ENCODE measurements around the gene CTDP1.

CTDP1 gene

GRCh38 chr18:79754022-79754761, 74.6 kb downstream of the CTDP1 start:
- DNase-seq (ENCODE audit: low read depth, low spot score) = no peak
- H3K27ac ChIP-seq = no peak overlapping the region

GRCh38 chr18:79754831-79755351, 75.3 kb downstream of the CTDP1 start:
- no peak for DNase-seq (ENCODE audit: low read depth, low spot score)
- H3K27ac ChIP-seq = no peak overlapping the region

- no peak overlapping the region for H3K27ac ChIP-seq
- DNase-seq (ENCODE audit: low read depth, low spot score) = no peak
Measured at GRCh38 chr18:79755496-79756142, 76.0 kb downstream of the CTDP1 start.

DNA sequence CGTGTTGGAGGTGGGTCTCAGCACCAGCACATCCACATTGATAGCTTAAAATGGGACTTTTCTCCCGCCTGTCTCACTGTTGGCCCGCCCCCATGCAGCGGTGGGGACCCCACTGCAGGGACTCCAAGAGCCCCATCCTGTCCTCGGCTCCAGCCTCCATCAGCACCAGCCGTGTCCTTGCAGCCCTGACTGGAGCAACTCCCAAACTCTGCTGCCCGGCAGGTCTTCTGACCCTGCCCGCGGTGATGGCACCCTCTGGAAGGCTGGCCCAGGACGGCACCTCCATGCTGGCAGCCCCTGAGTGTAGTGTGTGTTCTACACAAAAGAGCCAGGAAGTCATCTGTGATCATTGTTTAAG, 76.5 kb downstream of the CTDP1 start:
- H3K27ac ChIP-seq = no peak overlapping the region
- no peak for DNase-seq (ENCODE audit: low read depth, low spot score)

DNA sequence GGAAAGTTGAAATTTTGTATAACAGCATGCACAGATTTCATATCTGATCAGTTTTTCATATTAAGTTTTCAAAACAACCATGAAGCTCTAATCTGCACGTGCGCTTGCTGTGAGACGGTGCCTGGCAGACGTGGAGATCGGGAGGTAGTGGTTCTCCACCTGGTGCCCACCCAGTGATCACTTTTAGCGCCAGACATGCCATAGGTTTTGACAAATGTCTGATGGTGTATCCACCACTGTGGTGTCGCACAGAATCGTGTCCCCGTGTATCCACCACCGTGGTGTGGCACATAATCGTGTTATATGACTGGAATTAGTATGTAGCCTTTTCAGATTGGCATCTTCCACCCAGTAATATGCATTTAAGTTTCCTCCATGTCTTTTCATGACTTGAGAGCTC, 77.2 kb downstream of the CTDP1 start:
- no peak overlapping the region for H3K27ac ChIP-seq
- no peak for DNase-seq (ENCODE audit: low read depth, low spot score)

DNA sequence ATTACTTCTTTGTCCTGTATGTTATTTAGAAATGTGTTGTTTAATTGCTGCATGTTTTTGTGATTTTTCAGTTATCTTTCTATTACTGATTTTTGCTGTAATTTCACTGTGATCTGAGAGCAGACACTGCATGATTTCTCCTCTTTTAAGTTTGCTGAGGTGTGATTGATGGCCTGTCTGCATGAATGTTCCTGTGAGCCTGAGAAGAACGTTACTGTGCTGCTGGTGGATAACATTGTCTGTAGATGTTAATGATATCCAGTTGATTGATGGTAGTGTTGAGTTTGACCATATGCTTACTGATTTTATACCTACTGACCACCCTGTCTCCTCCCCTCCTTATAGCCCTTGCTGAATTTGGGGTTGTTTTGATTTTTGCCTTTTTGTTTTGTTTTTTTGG, 80.7 kb downstream of the CTDP1 start:
- H3K27ac ChIP-seq = no peak overlapping the region
- DNase-seq (ENCODE audit: low read depth, low spot score) = no peak

GRCh38 chr18:79760881-79761280, 81.3 kb downstream of the CTDP1 start:
- no peak overlapping the region for H3K27ac ChIP-seq
- DNase-seq (ENCODE audit: low read depth, low spot score) = no peak

- DNase-seq (ENCODE audit: low read depth, low spot score) = no peak
- no peak overlapping the region for H3K27ac ChIP-seq
Measured at GRCh38 chr18:79763407-79763806, 83.8 kb downstream of the CTDP1 start.

GRCh38 chr18:79764131-79764530, 84.5 kb downstream of the CTDP1 start:
- no peak overlapping the region for H3K27ac ChIP-seq
- no peak for DNase-seq (ENCODE audit: low read depth, low spot score)

DNA sequence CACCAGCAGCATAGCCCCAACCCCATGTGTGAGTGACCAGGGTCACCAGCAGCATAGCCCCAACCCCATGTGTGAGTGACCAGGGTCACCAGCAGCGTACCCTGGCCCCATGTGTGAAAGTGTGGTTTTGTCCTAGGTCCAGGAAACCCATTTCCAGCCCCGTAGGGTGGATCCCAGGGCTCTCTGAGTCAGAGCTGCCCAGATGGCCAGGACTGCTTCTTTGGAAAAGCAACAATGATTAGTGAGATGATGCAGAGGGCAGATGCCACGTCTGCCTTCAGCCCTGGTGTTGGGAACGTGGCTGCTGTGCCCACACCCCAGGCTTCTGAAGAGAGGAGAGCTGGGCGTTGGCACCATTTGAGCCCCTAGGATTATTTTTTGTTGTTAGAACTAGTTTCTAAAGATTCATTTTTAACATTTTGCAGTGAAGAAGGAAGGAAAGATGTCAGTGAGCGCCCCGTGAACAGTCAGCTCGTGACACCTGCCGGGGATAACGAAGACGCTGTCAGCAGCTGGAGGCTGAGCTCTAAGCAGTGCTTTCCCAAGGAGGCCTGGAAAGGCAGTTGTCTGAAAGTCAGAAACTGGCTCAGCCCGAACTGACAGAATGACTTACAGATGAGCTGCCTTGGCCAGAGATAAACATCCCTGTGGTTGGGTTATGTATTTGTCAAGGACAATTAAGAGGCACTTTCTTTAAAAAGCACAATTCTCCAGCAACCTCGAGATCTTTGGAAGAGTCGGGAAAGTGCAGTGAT, 86.1 kb downstream of the CTDP1 start:
- no peak for DNase-seq (ENCODE audit: low read depth, low spot score)
- H3K27ac ChIP-seq = no peak overlapping the region

DNA sequence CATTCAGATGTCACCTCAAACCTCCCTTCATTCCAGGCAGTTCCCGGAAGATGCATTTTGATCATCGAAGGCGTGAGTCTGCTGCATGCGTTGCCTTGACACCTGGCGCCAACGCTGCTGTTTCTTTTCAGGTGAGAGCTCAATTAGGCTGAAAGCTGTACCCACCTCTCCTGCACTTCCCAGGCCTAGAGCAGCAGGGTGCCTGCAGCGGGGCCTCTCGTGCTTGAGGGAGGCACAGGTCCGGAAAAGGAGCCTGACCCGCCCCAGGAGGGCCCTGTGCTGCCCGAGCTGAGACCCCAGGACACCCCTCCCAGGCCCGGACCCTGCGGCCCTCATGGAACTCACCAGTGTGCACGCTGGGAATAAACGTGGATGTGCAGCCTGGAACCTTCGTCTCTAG, 86.7 kb downstream of the CTDP1 start:
- DNase-seq (ENCODE audit: low read depth, low spot score) = no peak
- no peak overlapping the region for H3K27ac ChIP-seq

DNA sequence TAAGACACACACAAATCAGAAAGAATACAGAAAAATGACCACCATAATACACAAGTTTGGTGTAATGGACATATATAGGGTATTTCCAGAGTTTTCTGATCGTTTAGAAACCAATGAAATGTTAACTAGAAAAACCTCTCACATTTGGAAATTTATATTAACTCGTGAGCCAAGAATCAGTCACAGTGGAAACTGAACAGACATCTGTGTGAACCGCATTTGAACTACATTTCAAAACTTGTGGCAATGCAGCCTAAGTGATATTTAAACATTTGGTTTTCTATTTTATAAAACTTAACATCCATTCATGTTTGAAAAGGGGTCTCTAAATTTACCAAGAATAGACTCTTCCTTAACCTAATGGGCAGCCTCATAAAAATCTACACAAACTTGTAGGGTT, 89.1 kb downstream of the CTDP1 start:
- no peak overlapping the region for H3K27ac ChIP-seq
- no peak for DNase-seq (ENCODE audit: low read depth, low spot score)

- no peak overlapping the region for H3K27ac ChIP-seq
- no peak for DNase-seq (ENCODE audit: low read depth, low spot score)
Measured at GRCh38 chr18:79769698-79770500, 90.3 kb downstream of the CTDP1 start.

GRCh38 chr18:79770501-79770815, 90.9 kb downstream of the CTDP1 start:
- DNase-seq (ENCODE audit: low read depth, low spot score) = no peak

DNA sequence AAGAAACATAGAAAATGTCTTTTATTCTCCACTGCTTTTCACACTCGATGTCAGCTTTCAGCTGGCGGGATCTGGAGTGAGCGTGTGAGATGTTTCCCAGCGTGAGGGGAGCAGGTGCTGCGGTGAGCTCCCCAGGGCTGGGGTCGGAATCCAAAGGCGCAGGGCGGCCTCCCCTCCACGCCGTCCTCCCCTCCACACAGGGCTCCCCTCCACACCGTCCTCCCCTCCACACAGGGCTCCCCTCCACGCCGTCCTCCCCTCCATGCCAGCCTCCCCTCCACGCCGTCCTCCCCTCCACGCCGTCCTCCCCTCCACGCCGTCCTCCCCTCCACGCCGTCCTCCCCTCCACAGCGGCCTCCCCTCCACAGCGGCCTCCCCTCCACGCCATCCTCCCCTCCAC, 91.2 kb downstream of the CTDP1 start:
- no peak overlapping the region for H3K27ac ChIP-seq
- DNase-seq (ENCODE audit: low read depth, low spot score) = no peak

More at GRCh38 chr18:79770501-79770815, 90.9 kb downstream of the CTDP1 start:
- no peak overlapping the region for H3K27ac ChIP-seq

- H3K27ac ChIP-seq = no peak overlapping the region
- no peak for DNase-seq (ENCODE audit: low read depth, low spot score)
Measured at GRCh38 chr18:79771446-79772107, 92.0 kb downstream of the CTDP1 start.

GRCh38 chr18:79772108-79772864, 92.7 kb downstream of the CTDP1 start:
- no peak for DNase-seq (ENCODE audit: low read depth, low spot score)
- H3K27ac ChIP-seq = no peak overlapping the region

GRCh38 chr18:79772865-79773696, 93.5 kb downstream of the CTDP1 start:
- H3K27ac ChIP-seq = no peak overlapping the region
- no peak for DNase-seq (ENCODE audit: low read depth, low spot score)
